ENCODE data around the gene GIPC1. TPM values are rescaled to one million over a fixed set of nuclear protein-coding genes. Genes with fewer than 3 reads are reported as not detected.
"Not testable (repeated sequence)": the region's sequence is repeated elsewhere in the genome, so short reads cannot be mapped to it uniquely, and the experiment has no call there.

The GIPC1 gene
- total RNA-seq, 1 experiment from 2014 or later: 148 TPM

DNA sequence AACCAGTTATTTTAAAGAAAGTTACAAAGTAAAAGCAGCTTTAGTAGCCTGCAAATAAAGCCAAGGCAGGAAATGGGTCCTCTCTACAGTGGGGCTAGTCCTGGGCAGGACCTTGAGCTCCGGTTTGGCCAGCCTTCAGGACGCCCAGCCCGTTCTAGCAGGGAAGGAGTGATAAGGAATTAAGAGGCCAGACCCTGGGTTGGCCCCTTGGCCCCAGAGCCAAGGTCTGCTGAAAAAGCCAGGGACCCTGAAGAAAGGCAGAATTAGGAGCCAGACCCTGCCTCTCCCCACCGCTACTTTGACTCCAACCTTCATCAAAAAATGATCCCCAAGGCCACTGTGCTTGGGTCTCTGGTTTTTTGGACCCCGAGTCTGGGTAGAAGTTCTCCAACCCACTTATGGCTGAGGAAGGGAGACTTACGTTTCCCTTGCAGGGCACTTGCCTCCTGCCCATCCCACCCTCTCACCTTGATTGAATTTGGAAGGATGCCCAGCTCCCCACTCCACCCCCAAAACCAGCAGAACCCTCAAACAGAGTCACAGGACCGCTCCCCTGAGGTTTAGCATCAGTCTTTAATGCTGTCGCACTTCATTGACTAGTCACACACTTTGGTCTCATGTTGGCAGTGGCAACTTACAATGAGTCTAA, 18.4 kb upstream of the GIPC1 start:
- no peak overlapping the region for H3K4me3 ChIP-seq
- H3K36me3 ChIP-seq: peaks cover 51% of the 10 kb centered on the region
- peaks cover 36% of the 10 kb centered on the region for H3K4me1 ChIP-seq (replicated peaks)
- H3K9me3 ChIP-seq (replicated peaks): no peaks in the 10 kb centered on the region
- H3K27ac ChIP-seq: no peak overlapping the region
- H3K27me3 ChIP-seq (replicated peaks): no peaks in the 10 kb centered on the region
- DNase-seq (ENCODE audit: low read depth in 1 of 2, low spot score in 2 of 2): no peak

GRCh38 chr19:14512406-14512961, 16.6 kb upstream of the GIPC1 start:
- H3K27ac ChIP-seq: no peak overlapping the region
- H3K4me1 ChIP-seq (replicated peaks): peaks cover 33% of the 10 kb centered on the region
- no peak overlapping the region for H3K4me3 ChIP-seq
- H3K36me3 ChIP-seq: peaks cover 44% of the 10 kb centered on the region
- H3K27me3 ChIP-seq (replicated peaks): no peaks in the 10 kb centered on the region
- no peaks in the 10 kb centered on the region for H3K9me3 ChIP-seq (replicated peaks)
- DNase-seq (ENCODE audit: low read depth in 1 of 2, low spot score in 2 of 2): no peak

GRCh38 chr19:14511229-14511593, 15.3 kb upstream of the GIPC1 start:
- H3K4me3 ChIP-seq: no peak overlapping the region
- no peaks in the 10 kb centered on the region for H3K9me3 ChIP-seq (replicated peaks)
- DNase-seq (ENCODE audit: low read depth in 1 of 2, low spot score in 2 of 2): no peak
- H3K4me1 ChIP-seq (replicated peaks): peaks cover 39% of the 10 kb centered on the region
- H3K36me3 ChIP-seq: peaks cover 31% of the 10 kb centered on the region
- no peaks in the 10 kb centered on the region for H3K27me3 ChIP-seq (replicated peaks)
- peak overlapping the region; percentile 24 for H3K27ac ChIP-seq

DNA sequence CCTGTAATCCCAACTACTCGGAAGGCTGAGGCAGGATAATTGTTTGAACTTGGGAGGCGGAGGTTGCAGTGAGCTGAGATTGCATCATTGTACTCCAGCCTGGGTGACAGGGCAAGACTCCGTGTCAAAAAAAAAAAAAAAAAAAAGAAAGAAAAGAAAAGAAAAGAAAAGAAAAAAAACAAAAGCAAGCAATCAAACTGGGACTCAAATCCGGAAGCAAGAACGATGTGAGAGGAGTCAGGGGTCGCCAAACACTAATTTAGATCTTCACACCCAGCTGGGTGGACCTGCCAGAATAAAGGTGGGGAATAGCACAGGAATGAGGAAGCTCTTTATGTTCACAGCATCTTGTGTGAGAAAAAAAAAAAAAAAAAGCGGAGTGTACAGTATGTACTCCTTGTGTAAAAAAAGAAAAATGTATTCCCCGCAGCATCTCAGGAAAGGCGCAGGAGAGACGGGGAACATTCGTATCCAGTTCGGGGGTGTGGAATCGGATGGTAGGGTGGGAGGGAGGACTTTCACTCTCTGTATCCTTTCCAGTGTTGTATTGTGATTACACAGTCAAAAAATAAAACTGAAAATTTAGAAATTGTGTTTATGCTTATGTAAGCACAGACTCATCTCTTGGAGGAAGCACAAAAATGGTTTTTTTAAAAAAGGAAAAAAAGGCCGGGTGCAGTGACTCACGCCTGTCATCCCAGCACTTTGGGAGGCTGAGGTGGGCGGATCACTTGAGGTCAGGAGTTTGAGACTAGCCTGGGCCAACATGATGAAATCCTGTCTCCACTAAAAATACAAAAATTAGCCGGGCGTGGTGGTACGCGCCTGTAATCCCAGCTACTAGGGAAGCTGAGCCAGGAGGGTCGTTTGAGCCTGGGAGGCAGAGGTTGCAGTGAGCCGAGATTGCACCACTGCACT, 14.6 kb upstream of the GIPC1 start:
- Histone ChIP-seq H3K4me3 (no peak overlapping the region), H3K4me1 (replicated peaks) (peaks cover 40% of the 10 kb centered on the region), H3K36me3 (peaks cover 24% of the 10 kb centered on the region), H3K27ac (peak overlapping the region; percentile 24), H3K9me3 (replicated peaks) (no peaks in the 10 kb centered on the region), H3K27me3 (replicated peaks) (no peaks in the 10 kb centered on the region)
- peak in 1 of 2 experiments; percentile 31 for DNase-seq (ENCODE audit: low read depth in 1 of 2, low spot score in 2 of 2)

DNA sequence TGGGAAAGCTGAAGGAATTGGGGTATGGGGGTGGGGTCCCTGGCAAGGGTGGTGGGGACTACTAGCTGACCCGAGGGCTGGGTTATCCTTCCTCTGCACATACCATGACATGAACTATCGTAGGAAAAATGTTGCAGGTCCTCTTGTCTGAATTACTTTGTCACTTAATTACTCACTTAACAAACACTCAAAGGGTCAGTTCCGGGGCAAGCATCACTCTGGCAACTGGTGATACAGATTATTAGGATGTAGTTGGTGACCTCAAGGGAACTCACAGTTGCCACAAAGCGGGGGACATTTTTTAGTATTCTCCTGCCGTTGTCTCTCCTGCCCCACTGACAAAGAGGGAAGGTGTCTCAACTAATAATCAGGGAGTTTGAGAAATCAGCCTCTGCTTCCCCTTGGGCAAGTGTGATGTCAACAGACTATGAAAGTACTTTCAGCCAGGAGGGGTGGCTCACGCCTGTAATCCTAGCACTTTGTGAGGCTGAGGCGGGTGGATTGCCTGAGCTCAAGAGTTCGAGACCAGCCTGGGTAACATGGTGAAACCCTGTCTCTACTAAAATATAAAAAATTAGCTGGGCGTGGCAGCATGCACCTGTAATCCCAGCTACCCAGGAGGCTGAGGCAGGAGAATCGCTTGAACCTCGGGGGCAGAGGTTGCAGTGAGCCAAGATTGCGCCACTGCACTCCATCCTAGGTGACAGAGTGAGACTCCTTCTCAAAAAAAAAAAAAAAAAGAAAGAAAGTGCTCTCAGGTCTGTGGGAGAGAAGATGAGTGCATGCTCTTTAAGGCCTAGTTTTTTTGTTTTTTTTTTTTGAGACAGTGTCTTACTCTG, 12.0 kb upstream of the GIPC1 start:
- H3K36me3 ChIP-seq: no peaks in the 10 kb centered on the region
- H3K9me3 ChIP-seq (replicated peaks): no peaks in the 10 kb centered on the region
- DNase-seq (ENCODE audit: low read depth in 1 of 2, low spot score in 2 of 2): peak; percentile 34 to 54

DNA sequence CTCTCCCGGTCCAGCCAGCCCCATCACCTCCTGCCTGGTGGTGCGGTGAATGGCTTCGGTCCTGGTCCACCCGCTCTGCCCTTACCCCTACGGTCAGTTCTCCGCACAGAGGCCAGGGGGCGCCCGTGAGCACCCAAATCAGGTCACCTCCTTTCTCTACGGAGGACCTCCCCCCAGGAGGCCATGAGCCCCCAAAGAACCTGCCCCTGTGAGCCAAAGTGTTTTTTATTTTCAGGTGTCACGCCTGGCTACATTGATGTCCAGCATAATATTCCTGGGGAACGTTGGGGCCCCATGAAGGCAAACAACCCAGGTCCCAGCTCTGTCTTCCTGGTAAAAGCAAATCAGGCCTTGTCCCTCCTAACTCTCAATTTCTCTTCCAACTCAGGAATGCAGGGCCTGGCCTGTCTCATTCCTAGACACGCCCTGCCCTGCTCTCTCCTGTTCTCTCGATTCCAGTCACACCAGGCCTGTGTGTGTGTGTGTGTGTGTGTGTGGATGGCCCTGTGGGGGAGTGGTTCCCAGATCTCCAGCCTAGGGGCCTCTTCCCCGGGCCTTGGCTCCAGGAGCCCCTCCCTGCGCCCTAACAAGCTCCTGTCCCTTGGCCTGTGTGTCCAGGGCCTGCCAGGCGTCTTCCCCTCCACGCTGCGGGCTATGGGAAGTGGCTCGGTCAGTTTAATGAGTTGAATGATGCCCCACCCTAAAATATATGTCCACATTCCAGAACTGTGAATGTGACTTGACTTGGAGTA, 9.7 kb upstream of the GIPC1 start:
- no peaks in the 10 kb centered on the region for H3K27me3 ChIP-seq (replicated peaks)
- H3K4me1 ChIP-seq (replicated peaks): peaks cover 41% of the 10 kb centered on the region
- DNase-seq (ENCODE audit: low read depth in 1 of 2, low spot score in 2 of 2): peak; percentile 88 to 90
- H3K4me3 ChIP-seq: no peak overlapping the region
- H3K9me3 ChIP-seq (replicated peaks): no peaks in the 10 kb centered on the region
- peak overlapping the region; percentile 93 for H3K27ac ChIP-seq
- H3K36me3 ChIP-seq: no peaks in the 10 kb centered on the region

More for the DNA sequence above, 12.0 kb upstream of the GIPC1 start:
- Histone ChIP-seq H3K4me1 (replicated peaks) (peaks cover 50% of the 10 kb centered on the region), H3K27ac (peak overlapping the region; percentile 93), H3K27me3 (replicated peaks) (no peaks in the 10 kb centered on the region), H3K4me3 (no peak overlapping the region)

GRCh38 chr19:14504575-14504974, 8.6 kb upstream of the GIPC1 start:
- not testable (repeated sequence) for DNase-seq (ENCODE audit: low read depth in 1 of 2, low spot score in 2 of 2); H3K27me3 ChIP-seq (replicated peaks); H3K9me3 ChIP-seq (replicated peaks); H3K36me3 ChIP-seq; H3K4me3 ChIP-seq; H3K27ac ChIP-seq
- peaks cover 35% of the 10 kb centered on the region for H3K4me1 ChIP-seq (replicated peaks)

DNA sequence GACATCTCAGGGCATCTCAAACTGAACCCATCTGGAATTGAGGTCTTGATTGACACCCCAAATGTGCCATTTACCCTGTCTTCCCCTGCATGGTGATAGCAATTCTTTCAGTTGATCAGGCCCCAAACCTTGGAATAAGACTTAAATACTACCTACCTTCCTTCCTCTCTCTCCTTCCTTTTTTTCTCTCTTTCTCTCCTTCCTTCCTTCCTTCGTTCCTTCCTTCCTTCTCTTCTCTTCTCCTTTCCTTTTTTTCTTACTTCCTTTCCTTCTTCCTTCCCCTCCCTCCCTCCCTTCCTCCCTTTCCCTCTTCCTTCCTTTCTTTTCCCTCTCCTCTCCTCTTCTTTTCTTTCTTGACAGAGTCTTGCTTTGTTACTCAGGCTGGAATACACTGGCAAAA, 7.4 kb upstream of the GIPC1 start:
- Histone ChIP-seq H3K27ac (no peak overlapping the region), H3K9me3 (replicated peaks) (no peaks in the 10 kb centered on the region), H3K27me3 (replicated peaks) (no peaks in the 10 kb centered on the region), H3K4me1 (replicated peaks) (peaks cover 35% of the 10 kb centered on the region), H3K36me3 (no peaks in the 10 kb centered on the region), H3K4me3 (no peak overlapping the region)
- DNase-seq (ENCODE audit: low read depth in 1 of 2, low spot score in 2 of 2): no peak

DNA sequence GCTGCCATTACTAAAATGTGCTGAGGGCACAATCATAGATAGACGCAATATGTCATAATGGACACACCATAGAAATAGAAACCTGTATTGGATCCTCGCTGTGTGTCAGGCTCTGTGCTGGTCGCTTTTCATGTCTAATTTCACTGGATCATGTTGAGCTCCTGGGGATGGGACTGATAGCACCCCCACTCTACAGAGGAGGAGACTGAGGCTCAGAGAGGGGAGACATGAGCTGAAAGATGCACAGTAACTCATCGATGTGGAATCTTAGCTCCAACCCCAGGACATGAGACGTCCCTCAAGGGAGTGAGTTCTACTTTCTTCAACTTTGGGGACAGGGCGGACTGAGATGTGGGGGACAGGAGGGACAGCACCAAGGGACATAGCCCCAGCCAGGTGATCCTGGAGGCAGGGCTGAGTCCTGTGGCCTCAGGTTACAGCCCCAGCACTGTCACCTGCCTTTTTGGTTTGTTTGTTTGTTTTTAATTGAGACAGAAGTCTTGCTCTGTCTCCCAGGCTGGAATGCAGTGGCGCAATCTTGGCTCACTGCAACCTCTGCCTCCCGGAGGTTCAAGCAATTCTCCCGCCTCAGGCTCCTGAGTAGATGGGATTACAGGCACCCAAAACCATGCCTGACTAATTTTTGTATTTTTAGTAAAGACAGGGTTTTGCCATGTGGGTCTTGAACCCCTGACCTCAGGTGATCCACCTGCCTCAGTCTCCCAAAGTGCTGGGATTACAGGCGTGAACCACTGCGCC, 6.6 kb upstream of the GIPC1 start:
- H3K27me3 ChIP-seq (replicated peaks): no peaks in the 10 kb centered on the region
- no peak overlapping the region for H3K4me3 ChIP-seq
- no peaks in the 10 kb centered on the region for H3K9me3 ChIP-seq (replicated peaks)
- no peaks in the 10 kb centered on the region for H3K36me3 ChIP-seq
- DNase-seq (ENCODE audit: low read depth in 1 of 2, low spot score in 2 of 2): no peak
- peaks cover 30% of the 10 kb centered on the region for H3K4me1 ChIP-seq (replicated peaks)
- H3K27ac ChIP-seq: no peak overlapping the region

DNA sequence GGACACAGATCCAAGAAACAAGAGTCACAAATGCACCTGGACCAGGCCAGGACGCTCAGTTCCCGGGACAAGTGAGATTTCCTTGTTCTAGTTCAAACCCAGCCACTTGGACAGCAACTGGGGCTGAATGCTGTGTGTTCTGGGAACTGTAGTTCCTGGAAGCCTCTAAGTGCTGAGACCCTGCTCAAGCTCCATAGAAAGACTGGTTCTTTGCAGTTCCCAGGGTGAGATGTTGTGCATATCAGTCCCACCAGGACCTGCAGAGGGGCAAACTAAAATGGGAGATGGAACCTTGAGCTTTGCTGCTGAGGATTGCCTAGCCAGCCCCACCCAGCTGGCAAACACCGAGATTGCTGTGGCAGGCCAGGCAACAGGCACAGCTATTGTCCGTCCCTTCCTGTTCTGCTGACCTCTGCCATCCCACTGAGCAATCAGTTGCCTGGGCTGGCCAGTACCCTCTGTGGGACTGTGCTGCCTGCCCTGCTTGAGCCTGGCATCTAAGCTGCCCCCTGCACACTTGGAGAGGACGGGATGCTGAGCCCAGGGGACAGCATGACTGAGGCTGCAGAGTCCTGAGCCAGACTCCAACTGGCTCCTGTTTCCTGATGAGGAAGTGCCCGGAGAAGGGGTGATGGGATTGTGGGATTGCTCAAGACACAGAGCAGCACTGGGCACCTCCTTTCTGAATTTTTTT, 1.4 kb upstream of the GIPC1 start:
- Histone ChIP-seq H3K27ac (no peak overlapping the region), H3K9me3 (replicated peaks) (no peaks in the 10 kb centered on the region), H3K36me3 (peaks cover 20% of the 10 kb centered on the region), H3K27me3 (replicated peaks) (no peaks in the 10 kb centered on the region), H3K4me3 (no peak overlapping the region), H3K4me1 (replicated peaks) (peaks cover 18% of the 10 kb centered on the region)
- DNase-seq (ENCODE audit: low read depth in 1 of 2, low spot score in 2 of 2): no peak

DNA sequence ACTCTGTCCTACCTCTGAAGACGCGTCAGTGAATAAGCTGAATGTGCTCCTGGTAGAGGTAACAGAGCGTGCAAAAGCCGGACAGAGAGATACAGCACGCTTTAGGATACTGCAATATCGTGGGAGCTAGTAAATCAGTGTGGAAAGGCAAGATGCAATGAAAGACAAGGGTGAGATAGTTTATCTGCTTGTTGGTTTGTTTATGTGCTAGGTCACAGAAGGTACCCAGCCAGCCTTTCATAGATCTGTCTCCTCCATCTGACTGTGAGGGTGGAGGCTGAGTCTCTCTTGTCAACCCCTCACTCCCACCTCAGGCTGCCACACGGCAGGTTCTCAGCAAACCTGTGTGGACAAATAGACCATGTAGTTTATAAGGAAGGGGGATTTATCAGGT, 904 bp upstream of the GIPC1 start:
- no peak for DNase-seq (ENCODE audit: low read depth in 1 of 2, low spot score in 2 of 2)
- no peaks in the 10 kb centered on the region for H3K9me3 ChIP-seq (replicated peaks)
- no peaks in the 10 kb centered on the region for H3K27me3 ChIP-seq (replicated peaks)
- H3K4me3 ChIP-seq: no peak overlapping the region
- H3K4me1 ChIP-seq (replicated peaks): peaks cover 18% of the 10 kb centered on the region
- no peak overlapping the region for H3K27ac ChIP-seq
- H3K36me3 ChIP-seq: peaks cover 25% of the 10 kb centered on the region

DNA sequence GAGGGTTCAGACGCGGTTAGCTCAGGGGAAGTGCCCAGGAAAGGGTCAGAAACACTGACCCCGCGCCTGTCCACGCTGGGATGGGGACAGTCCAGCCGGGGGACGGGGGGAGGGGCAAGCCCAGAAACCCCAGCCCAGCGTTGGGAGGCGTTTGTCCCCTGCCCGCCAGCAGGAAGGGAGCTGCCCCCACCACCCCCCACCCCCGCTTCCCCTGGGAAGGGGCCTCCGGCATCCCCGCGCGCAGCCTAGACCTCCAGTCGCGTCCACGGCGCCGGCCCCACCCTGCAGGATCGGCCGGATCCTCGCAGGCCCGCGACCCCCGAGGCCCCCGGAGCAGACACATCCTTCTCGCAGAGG, 277 bp downstream of the GIPC1 start:
- H3K9me3 ChIP-seq (replicated peaks): no peaks in the 10 kb centered on the region
- H3K36me3 ChIP-seq: peaks cover 34% of the 10 kb centered on the region
- H3K4me3 ChIP-seq: peak overlapping the region; percentile 54
- DNase-seq (ENCODE audit: low read depth in 1 of 2, low spot score in 2 of 2): no peak
- no peak overlapping the region for H3K27ac ChIP-seq
- no peaks in the 10 kb centered on the region for H3K27me3 ChIP-seq (replicated peaks)
- peaks cover 18% of the 10 kb centered on the region for H3K4me1 ChIP-seq (replicated peaks)
